HCT116 (cell line): ENCODE measurements around the gene IL1RAPL2.

Experiments
- ELF1 ChIP-seq: IDR thresholded peaks from 2 replicates; pipeline ENCODE4 v1.6.1; 2012; ENCODE audit warnings: low read depth, borderline replicate concordance
- EZH2 ChIP-seq: fragments of 200-600 bp; sonication (generic); IDR thresholded peaks from 2 replicates; pipeline ENCODE4 v1.6.1; 2017; ENCODE audit warnings: antibody characterized with exemption, mixed run types
- EZH2phosphoT487 ChIP-seq: fragments of 200-600 bp; IDR thresholded peaks from 2 replicates; pipeline ENCODE4 v1.6.1; 2018; ENCODE audit warnings: antibody characterized with exemption, borderline replicate concordance
- JUND ChIP-seq: IDR thresholded peaks from 2 replicates; pipeline ENCODE4 v1.6.1; 2012
- TF ChIP-seq, protein P1 (sequence below), 3 experiments: fragments of 200-600 bp in 1 of 3; sonication (generic) in 1 of 3; IDR thresholded peaks in 2 of 3; conservative IDR thresholded peaks in 1 of 3; 2 replicates each; pipeline ENCODE4 v1.5.1; 2012 to 2017; ENCODE audit warnings: low read depth in 2 of 3, low read length in 2 of 3, antibody characterized with exemption in 1 of 3, borderline replicate concordance in 1 of 3, control low read depth in 1 of 3, mild to moderate bottlenecking in 1 of 3, mixed read lengths in 1 of 3, mixed run types in 1 of 3, moderate library complexity in 1 of 3; ENCODE audit not compliant: insufficient read depth in 1 of 3
- TF ChIP-seq, protein P2 (sequence below): IDR thresholded peaks from 2 replicates; pipeline ENCODE4 v1.6.1; 2012

DNA sequence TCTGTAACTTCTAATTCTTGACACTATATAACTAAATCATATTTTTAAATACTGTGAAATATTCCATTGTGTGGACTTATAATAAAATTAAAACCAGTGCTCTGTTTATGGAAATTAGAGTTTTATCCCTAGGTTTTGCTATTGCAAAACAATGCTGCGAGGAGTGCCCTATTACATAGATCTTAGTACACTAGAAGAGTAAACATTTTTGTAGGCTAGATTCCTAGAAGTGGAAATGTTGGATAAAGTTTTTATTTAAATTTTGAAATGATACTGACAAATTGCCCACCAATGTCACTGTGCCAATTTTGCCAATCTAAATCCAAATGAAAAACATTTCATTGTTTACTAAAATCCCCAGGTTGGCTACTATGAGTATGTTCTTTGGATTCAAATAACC lies 99.7 kb downstream of the IL1RAPL2 start:
- TF ChIP-seq, protein P1, sequence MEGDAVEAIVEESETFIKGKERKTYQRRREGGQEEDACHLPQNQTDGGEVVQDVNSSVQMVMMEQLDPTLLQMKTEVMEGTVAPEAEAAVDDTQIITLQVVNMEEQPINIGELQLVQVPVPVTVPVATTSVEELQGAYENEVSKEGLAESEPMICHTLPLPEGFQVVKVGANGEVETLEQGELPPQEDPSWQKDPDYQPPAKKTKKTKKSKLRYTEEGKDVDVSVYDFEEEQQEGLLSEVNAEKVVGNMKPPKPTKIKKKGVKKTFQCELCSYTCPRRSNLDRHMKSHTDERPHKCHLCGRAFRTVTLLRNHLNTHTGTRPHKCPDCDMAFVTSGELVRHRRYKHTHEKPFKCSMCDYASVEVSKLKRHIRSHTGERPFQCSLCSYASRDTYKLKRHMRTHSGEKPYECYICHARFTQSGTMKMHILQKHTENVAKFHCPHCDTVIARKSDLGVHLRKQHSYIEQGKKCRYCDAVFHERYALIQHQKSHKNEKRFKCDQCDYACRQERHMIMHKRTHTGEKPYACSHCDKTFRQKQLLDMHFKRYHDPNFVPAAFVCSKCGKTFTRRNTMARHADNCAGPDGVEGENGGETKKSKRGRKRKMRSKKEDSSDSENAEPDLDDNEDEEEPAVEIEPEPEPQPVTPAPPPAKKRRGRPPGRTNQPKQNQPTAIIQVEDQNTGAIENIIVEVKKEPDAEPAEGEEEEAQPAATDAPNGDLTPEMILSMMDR (IDR thresholded peaks at IDR 0.05 in 2 of 3, conservative IDR thresholded peaks at IDR 0.05 in 1 of 3; ENCODE audit: borderline replicate concordance in 1 of 3, insufficient read depth in 1 of 3, low read depth in 2 of 3, low read length in 2 of 3) = no peak
- TF ChIP-seq JUND = no peak
- TF ChIP-seq EZH2 = no peak
- TF ChIP-seq EZH2phosphoT487 = no peak
- TF ChIP-seq, protein P2, sequence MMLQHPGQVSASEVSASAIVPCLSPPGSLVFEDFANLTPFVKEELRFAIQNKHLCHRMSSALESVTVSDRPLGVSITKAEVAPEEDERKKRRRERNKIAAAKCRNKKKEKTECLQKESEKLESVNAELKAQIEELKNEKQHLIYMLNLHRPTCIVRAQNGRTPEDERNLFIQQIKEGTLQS = no peak
- no peak for TF ChIP-seq ELF1
